PFSK-1 (cell line): ENCODE results near the gene IGF2R.

Experiments used
- FOXP2 ChIP-seq: optimal IDR thresholded peaks from 2 replicates; pipeline ENCODE3; 2011; ENCODE audit warnings: borderline replicate concordance, control low read depth, inconsistent platforms; ENCODE audit not compliant: insufficient read depth; ENCODE audit errors: extremely low read length, extremely low read depth
- POLR2AphosphoS5 ChIP-seq: IDR thresholded peaks from 2 replicates; pipeline ENCODE4 v1.6.1; 2012; ENCODE audit warnings: low read depth, mild to moderate bottlenecking, control low read depth, low read length, moderate library complexity
- REST ChIP-seq, 2 experiments: IDR thresholded peaks; 2 replicates each; pipeline versions ENCODE4 v1.6.1 to v1.8.0; 2011 to 2012; ENCODE audit warnings: low read depth in 2 of 2, low read length in 2 of 2, control low read depth in 1 of 2, inconsistent platforms in 1 of 2, mild to moderate bottlenecking in 1 of 2, moderate library complexity in 1 of 2; ENCODE audit not compliant: insufficient read depth in 1 of 2
- SIN3A ChIP-seq: IDR thresholded peaks from 2 replicates; pipeline ENCODE4 v1.6.1; 2012; ENCODE audit warnings: mild to moderate bottlenecking, low read length, moderate library complexity, borderline replicate concordance; ENCODE audit not compliant: insufficient read depth
- TAF1 ChIP-seq: IDR thresholded peaks from 2 replicates; pipeline ENCODE4 v1.6.1; 2012; ENCODE audit warnings: low read length, control low read depth, borderline replicate concordance; ENCODE audit not compliant: insufficient read depth

Gene IGF2R

GRCh38 chr6:160146454-160147145 is 177.7 kb downstream of the IGF2R start:
- TF ChIP-seq POLR2AphosphoS5 (no peak), SIN3A (no peak), FOXP2 (no peak), TAF1 (no peak), REST (IDR thresholded peaks at IDR 0.05; ENCODE audit: insufficient read depth in 1 of 2, low read depth in 2 of 2, low read length in 2 of 2) (no peak)

DNA sequence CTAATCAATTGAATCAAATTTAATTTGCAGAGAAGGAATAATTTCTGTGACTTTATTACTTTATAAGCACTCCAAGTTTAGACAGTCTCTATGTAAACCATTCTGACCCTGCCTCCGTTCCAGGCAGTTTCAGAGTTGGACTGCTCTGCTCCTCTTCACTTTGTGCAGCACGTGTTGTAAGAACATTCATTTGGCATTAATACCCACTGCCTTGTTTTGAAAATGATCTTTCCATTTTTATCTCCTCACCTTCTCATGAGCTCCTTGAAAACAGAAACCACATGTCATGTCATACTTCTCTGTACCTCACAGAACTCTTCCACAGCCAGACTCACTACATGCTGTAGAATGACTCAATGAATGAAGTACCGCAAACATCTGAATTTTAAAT is 178.3 kb downstream of the IGF2R start:
- TF ChIP-seq SIN3A (no peak), POLR2AphosphoS5 (no peak)

GRCh38 chr6:160154471-160154870 is 185.6 kb downstream of the IGF2R start:
- TF ChIP-seq POLR2AphosphoS5 (no peak), FOXP2 (no peak), SIN3A (no peak), REST (IDR thresholded peaks at IDR 0.05; ENCODE audit: insufficient read depth in 1 of 2, low read depth in 2 of 2, low read length in 2 of 2) (no peak), TAF1 (no peak)

DNA sequence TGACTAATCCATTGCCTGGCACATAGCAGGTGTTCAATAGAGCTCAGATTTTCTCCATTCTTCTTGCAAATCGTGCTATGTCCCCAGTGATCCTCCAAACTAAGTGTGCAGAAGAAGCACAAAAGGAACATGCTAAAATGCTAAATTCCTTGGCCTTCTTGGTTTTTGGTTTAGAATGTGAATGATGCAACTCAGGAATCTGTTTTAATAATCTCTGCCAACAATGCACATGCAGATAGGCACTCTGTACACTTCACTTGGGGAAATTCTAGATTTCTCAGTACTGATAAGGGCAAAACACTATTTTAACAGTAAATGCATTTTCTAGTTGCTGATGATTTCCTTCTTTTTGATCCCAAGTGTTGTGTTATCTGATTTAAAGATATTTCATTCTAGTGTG is 188.0 kb downstream of the IGF2R start:
- TF ChIP-seq TAF1 (no peak), SIN3A (no peak), REST (IDR thresholded peaks at IDR 0.05; ENCODE audit: insufficient read depth in 1 of 2, low read depth in 2 of 2, low read length in 2 of 2) (no peak), FOXP2 (no peak), POLR2AphosphoS5 (no peak)

- TF ChIP-seq TAF1: no peak
- no peak for TF ChIP-seq POLR2AphosphoS5
- TF ChIP-seq FOXP2: no peak
- no peak for TF ChIP-seq SIN3A
- TF ChIP-seq REST (IDR thresholded peaks at IDR 0.05; ENCODE audit: insufficient read depth in 1 of 2, low read depth in 2 of 2, low read length in 2 of 2): no peak
Observed at GRCh38 chr6:160160450-160160849, 191.6 kb downstream of the IGF2R start.
